Testis (tissue), 2 donors: Measurements from ENCODE around the gene LRP1B.

Experiments
- CTCF ChIP-seq, 3 experiments: fragments of 450-650 bp in 2 of 3; fragments of 200-600 bp in 1 of 3; sonication (generic) in 1 of 3; IDR thresholded peaks; one replicate each; pipeline ENCODE4 v1.5.1; 2016 to 2019; ENCODE audit warnings: antibody characterized with exemption in 3 of 3, mild to moderate bottlenecking in 2 of 3, moderate library complexity in 1 of 3
- POLR2A ChIP-seq: fragments of 450-650 bp; IDR thresholded peaks from one replicate; pipeline ENCODE4 v1.6.1; 2017; ENCODE audit warnings: antibody characterized with exemption, mild to moderate bottlenecking, moderate library complexity

GRCh38 chr2:141001750-141002149 is 1129.1 kb downstream of the LRP1B start:
- TF ChIP-seq POLR2A (no peak), CTCF (IDR thresholded peaks at IDR 0.05) (no peak)
